Measurements from ENCODE around the gene BRI3. TPM values are rescaled to one million over a fixed set of nuclear protein-coding genes. Genes with fewer than 3 reads are reported as not detected.

BRI3 gene
- total and polyA plus RNA-seq, 2 of the 13 experiments (the other 11 are each of a cell fraction or from before 2014, with no cell fraction given), result 54.0 to 103 TPM

DNA sequence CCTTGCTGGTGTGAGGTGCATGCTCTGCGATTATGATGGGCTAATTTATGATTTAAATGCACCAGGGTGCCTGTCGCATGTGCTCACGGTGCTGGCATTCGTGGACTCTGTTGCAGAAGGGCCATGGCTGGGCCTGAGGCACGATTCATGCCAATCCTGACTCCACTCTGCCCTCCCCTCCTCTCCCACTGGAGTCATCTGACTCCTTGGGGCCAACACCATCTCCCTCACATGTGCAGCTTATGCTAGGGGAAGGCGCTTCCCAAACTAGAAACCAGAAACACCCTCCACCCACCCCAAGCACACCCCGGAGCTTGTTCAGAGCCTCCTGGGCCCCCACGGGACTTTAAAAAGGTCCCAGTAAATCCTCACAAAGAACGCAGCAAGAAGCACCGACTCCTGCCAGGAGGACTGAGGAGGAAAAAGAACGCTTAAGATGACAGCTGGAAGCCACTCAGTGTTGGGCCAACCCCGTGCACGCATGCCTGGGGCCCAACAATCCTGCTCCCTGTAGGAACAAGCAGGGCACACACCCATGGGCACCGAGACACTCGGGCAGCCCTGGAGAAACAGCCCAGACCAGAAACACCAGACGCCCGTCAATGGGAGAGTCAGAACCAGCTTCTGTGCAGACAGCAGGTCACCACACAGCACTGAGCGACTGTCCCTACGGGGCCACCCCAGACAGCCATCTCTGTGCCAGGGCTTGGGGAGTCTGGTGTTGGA lies 14.1 kb downstream of the BRI3 start:
- in situ Hi-C loops (cut with HindIII; ENCODE audit: extremely low pct_ligation_motif_present, low pct_unique_long_range_greater_than_20kb) (loop anchor here (10.0 kb wide), 1 partner anchor 549 kb away; no protein-coding TSS in a partner anchor), intact Hi-C loops (cut with micrococcal nuclease; ENCODE audit: unreplicated experiment) (loop anchor here (2.0 kb wide), 1 partner anchor 105 kb away; the partner anchor contains the start of gene BAIAP2L1)
- H3K36me3 ChIP-seq (replicated peaks in 1 of 2; ENCODE audit: control insufficient read depth in 1 of 2, insufficient read depth in 2 of 2, low read length in 2 of 2), result peaks cover 19 to 39% of the 10 kb centered on the region in 2 experiments; a peak in 4 of 5 replicates
- no peaks in the 10 kb centered on the region for H3K9me3 ChIP-seq (ENCODE audit: low read length)
- peaks cover 3% of the 10 kb centered on the region for H3K4me1 ChIP-seq (ENCODE audit: insufficient read depth, low read length)
- ChIA-PET CTCF (ENCODE audit: low intra/inter-chr PET ratio, low total read pairs) (interaction anchor here (1.2 to 1.6 kb wide), 2 partner anchors 106 to 450 kb away, joined by 4 to 9 read pairs; partner anchors contain the start of gene BAIAP2L1), POLR2A (no interaction called here)
- no peak overlapping the region for H3K9ac ChIP-seq (ENCODE audit: insufficient read depth, low read depth, low read length)
- no peaks in the 10 kb centered on the region for H3K27me3 ChIP-seq (ENCODE audit: control insufficient read depth in 1 of 2, insufficient read depth in 2 of 2, low read length in 2 of 2)
- H3K27ac ChIP-seq (ENCODE audit: extremely low read length, insufficient read depth, low read length), result no peak overlapping the region
- H4K20me1 ChIP-seq (ENCODE audit: insufficient read depth, low read length), result 0 out of 2 replicates have a peak, but pooled peaks cover 9% of the 10 kb centered on the region
- peak; percentile 4; the same call in 1 of the 3 replicates for ATAC-seq
- no peak overlapping the region for H3K4me3 ChIP-seq (replicated peaks in 1 of 3; ENCODE audit: insufficient read depth in 1 of 3, low read depth in 2 of 3, low read length in 3 of 3)
- WGBS (ENCODE audit: low lambda C conversion rate), result 95% methylated on average over 8 of the region's 19 CpGs
- no TSS peak for BruUV-seq (replicated peaks)
- no peaks in the 10 kb centered on the region for H3K79me2 ChIP-seq (ENCODE audit: insufficient read depth, low read length)
- H3K4me2 ChIP-seq (ENCODE audit: low read depth, low read length), result no peak overlapping the region
- no peak for DNase-seq (ENCODE audit: low spot score)
- H2AFZ ChIP-seq (ENCODE audit: low read length), result no peak overlapping the region
- FAIRE-seq, result no peak
- no peak for TF ChIP-seq ZNF292 (CRISPR knock-in tag; IDR thresholded peaks at IDR 0.05; ENCODE audit: borderline replicate concordance, low read depth)
- no peak for TF ChIP-seq ELF3 (CRISPR knock-in tag; IDR thresholded peaks at IDR 0.05)
- TF ChIP-seq SRSF1 (optimal IDR thresholded peaks at IDR 0.05; ENCODE audit: low read depth, low read length), result no peak
- TF ChIP-seq, protein P1, sequence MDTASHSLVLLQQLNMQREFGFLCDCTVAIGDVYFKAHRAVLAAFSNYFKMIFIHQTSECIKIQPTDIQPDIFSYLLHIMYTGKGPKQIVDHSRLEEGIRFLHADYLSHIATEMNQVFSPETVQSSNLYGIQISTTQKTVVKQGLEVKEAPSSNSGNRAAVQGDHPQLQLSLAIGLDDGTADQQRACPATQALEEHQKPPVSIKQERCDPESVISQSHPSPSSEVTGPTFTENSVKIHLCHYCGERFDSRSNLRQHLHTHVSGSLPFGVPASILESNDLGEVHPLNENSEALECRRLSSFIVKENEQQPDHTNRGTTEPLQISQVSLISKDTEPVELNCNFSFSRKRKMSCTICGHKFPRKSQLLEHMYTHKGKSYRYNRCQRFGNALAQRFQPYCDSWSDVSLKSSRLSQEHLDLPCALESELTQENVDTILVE (CRISPR knock-in tag; IDR thresholded peaks at IDR 0.05), result no peak
- TF ChIP-seq TBP (CRISPR knock-in tag; IDR thresholded peaks at IDR 0.05), result no peak
- no peak for TF ChIP-seq SIX4 (CRISPR knock-in tag; IDR thresholded peaks at IDR 0.05)
- no peak for TF ChIP-seq ZNF839 (CRISPR knock-in tag; IDR thresholded peaks at IDR 0.05; ENCODE audit: borderline replicate concordance)
- no peak for TF ChIP-seq KLF13 (CRISPR knock-in tag; IDR thresholded peaks at IDR 0.05)
- no peak for TF ChIP-seq ZNF883 (CRISPR knock-in tag; IDR thresholded peaks at IDR 0.05; ENCODE audit: not compliant biosample characterization)
- no peak for TF ChIP-seq NR2F2 (IDR thresholded peaks at IDR 0.05; ENCODE audit: borderline replicate concordance, low read depth)
- TF ChIP-seq ZFP37 (CRISPR knock-in tag; IDR thresholded peaks at IDR 0.05; ENCODE audit: borderline replicate concordance), result no peak
- TF ChIP-seq, protein P2, sequence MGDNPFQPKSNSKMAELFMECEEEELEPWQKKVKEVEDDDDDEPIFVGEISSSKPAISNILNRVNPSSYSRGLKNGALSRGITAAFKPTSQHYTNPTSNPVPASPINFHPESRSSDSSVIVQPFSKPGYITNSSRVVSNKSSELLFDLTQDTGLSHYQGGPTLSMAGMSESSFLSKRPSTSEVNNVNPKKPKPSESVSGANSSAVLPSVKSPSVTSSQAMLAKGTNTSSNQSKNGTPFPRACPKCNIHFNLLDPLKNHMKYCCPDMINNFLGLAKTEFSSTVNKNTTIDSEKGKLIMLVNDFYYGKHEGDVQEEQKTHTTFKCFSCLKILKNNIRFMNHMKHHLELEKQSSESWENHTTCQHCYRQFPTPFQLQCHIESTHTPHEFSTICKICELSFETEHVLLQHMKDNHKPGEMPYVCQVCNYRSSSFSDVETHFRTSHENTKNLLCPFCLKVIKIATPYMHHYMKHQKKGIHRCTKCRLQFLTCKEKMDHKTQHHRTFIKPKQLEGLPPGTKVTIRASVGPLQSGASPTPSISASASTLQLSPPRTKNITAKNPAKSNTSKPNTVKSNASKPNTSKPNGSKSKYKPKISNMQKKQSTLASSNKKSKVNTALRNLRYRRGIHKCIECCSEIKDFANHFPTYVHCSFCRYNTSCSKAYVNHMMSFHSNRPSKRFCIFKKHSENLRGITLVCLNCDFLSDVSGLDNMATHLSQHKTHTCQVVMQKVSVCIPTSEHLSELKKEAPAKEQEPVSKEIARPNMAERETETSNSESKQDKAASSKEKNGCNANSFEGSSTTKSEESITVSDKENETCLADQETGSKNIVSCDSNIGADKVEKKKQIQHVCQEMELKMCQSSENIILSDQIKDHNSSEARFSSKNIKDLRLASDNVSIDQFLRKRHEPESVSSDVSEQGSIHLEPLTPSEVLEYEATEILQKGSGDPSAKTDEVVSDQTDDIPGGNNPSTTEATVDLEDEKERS (CRISPR knock-in tag; IDR thresholded peaks at IDR 0.05), result no peak
- TF ChIP-seq SOX13 (IDR thresholded peaks at IDR 0.05), result no peak
- TF ChIP-seq SOX13 (CRISPR knock-in tag; conservative IDR thresholded peaks at IDR 0.05 in 1 of 2, IDR thresholded peaks at IDR 0.05 in 1 of 2), result no peak
- TF ChIP-seq, protein P3, sequence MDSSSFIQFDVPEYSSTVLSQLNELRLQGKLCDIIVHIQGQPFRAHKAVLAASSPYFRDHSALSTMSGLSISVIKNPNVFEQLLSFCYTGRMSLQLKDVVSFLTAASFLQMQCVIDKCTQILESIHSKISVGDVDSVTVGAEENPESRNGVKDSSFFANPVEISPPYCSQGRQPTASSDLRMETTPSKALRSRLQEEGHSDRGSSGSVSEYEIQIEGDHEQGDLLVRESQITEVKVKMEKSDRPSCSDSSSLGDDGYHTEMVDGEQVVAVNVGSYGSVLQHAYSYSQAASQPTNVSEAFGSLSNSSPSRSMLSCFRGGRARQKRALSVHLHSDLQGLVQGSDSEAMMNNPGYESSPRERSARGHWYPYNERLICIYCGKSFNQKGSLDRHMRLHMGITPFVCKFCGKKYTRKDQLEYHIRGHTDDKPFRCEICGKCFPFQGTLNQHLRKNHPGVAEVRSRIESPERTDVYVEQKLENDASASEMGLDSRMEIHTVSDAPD (CRISPR knock-in tag; IDR thresholded peaks at IDR 0.05), result no peak
